ENCODE results near the gene SLC22A23.

SLC22A23 gene

DNA sequence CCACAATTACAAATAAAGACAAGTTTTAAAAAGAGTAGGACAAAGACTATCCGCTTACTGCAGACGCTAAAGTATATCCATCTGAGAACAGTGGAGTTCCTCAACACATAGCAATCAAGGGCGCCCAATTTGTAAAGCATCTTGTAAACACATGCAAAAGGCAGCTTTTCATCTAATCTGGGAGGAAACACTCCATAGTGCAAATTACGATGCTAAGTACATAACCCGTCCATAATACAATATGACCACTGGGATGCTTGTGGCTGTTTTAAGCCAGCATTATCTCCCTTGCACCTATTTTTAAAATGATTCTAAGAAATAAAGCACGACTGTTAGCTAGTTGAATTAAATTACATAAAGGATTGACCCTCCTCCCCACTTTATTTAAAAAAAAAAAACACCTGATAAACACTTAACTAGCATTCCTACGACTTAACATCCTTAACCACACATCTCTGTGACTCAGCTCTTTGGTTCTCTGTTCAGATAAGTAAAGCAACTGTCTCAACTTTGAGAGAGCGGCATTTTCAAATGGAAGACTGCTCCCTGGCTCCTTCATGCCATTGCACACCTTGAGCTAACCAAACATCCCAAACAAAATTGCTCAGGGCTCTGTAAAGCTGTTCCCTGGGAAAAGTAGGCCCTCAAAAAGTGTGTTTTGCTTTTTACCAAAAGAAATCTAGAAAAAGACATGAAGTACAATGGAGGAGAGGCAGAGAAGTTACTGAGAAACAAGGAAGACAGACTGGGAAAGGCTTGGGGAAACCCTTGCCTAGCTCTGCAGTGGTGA, 14.2 kb downstream of the SLC22A23 start:
- TF ChIP-seq TEAD4 (IDR thresholded peaks at IDR 0.05), result no peak
- TF ChIP-seq CREB1 (IDR thresholded peaks at IDR 0.05; ENCODE audit: low read depth), result no peak
- no peak for TF ChIP-seq CEBPB (IDR thresholded peaks at IDR 0.05)
- TF ChIP-seq EGR1 (IDR thresholded peaks at IDR 0.05), result no peak
- TF ChIP-seq TAF1 (IDR thresholded peaks at IDR 0.05; ENCODE audit: low read depth), result no peak
- TF ChIP-seq, protein P1, sequence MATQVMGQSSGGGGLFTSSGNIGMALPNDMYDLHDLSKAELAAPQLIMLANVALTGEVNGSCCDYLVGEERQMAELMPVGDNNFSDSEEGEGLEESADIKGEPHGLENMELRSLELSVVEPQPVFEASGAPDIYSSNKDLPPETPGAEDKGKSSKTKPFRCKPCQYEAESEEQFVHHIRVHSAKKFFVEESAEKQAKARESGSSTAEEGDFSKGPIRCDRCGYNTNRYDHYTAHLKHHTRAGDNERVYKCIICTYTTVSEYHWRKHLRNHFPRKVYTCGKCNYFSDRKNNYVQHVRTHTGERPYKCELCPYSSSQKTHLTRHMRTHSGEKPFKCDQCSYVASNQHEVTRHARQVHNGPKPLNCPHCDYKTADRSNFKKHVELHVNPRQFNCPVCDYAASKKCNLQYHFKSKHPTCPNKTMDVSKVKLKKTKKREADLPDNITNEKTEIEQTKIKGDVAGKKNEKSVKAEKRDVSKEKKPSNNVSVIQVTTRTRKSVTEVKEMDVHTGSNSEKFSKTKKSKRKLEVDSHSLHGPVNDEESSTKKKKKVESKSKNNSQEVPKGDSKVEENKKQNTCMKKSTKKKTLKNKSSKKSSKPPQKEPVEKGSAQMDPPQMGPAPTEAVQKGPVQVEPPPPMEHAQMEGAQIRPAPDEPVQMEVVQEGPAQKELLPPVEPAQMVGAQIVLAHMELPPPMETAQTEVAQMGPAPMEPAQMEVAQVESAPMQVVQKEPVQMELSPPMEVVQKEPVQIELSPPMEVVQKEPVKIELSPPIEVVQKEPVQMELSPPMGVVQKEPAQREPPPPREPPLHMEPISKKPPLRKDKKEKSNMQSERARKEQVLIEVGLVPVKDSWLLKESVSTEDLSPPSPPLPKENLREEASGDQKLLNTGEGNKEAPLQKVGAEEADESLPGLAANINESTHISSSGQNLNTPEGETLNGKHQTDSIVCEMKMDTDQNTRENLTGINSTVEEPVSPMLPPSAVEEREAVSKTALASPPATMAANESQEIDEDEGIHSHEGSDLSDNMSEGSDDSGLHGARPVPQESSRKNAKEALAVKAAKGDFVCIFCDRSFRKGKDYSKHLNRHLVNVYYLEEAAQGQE (IDR thresholded peaks at IDR 0.05; ENCODE audit: low read depth), result no peak
- no peak for TF ChIP-seq ZBTB7A (IDR thresholded peaks at IDR 0.05; ENCODE audit: low read depth)
- TF ChIP-seq TCF12 (IDR thresholded peaks at IDR 0.05; ENCODE audit: low read depth), result no peak
- no peak for TF ChIP-seq NFIC (IDR thresholded peaks at IDR 0.05)
- TF ChIP-seq FOXM1 (IDR thresholded peaks at IDR 0.05; ENCODE audit: borderline replicate concordance, low read depth), result no peak
- no peak for TF ChIP-seq MAX (IDR thresholded peaks at IDR 0.05)
- no peak for TF ChIP-seq RAD21 (IDR thresholded peaks at IDR 0.05; ENCODE audit: low read depth)
- TF ChIP-seq, protein P2, sequence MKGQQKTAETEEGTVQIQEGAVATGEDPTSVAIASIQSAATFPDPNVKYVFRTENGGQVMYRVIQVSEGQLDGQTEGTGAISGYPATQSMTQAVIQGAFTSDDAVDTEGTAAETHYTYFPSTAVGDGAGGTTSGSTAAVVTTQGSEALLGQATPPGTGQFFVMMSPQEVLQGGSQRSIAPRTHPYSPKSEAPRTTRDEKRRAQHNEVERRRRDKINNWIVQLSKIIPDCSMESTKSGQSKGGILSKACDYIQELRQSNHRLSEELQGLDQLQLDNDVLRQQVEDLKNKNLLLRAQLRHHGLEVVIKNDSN (IDR thresholded peaks at IDR 0.05), result no peak
- TF ChIP-seq EP300 (IDR thresholded peaks at IDR 0.05; ENCODE audit: borderline replicate concordance), result no peak
- no peak for TF ChIP-seq YY1 (IDR thresholded peaks at IDR 0.05; ENCODE audit: low read depth)

GRCh38 chr6:3440911-3441310, 15.9 kb downstream of the SLC22A23 start:
- TF ChIP-seq, protein P2 (IDR thresholded peaks at IDR 0.05), result no peak
- no peak for TF ChIP-seq MAX (IDR thresholded peaks at IDR 0.05)
- TF ChIP-seq ZBTB7A (IDR thresholded peaks at IDR 0.05; ENCODE audit: low read depth), result no peak
- no peak for TF ChIP-seq EP300 (IDR thresholded peaks at IDR 0.05; ENCODE audit: borderline replicate concordance)
- TF ChIP-seq TCF12 (IDR thresholded peaks at IDR 0.05; ENCODE audit: low read depth), result no peak
- TF ChIP-seq TAF1 (IDR thresholded peaks at IDR 0.05; ENCODE audit: low read depth), result no peak
- no peak for TF ChIP-seq YY1 (IDR thresholded peaks at IDR 0.05; ENCODE audit: low read depth)
- TF ChIP-seq CREB1 (IDR thresholded peaks at IDR 0.05; ENCODE audit: low read depth), result no peak
- TF ChIP-seq, protein P1 (IDR thresholded peaks at IDR 0.05; ENCODE audit: low read depth), result no peak
- no peak for TF ChIP-seq FOXM1 (IDR thresholded peaks at IDR 0.05; ENCODE audit: borderline replicate concordance, low read depth)
- TF ChIP-seq CEBPB (IDR thresholded peaks at IDR 0.05), result no peak
- TF ChIP-seq NFIC (IDR thresholded peaks at IDR 0.05), result no peak
- no peak for TF ChIP-seq RAD21 (IDR thresholded peaks at IDR 0.05; ENCODE audit: low read depth)
- no peak for TF ChIP-seq EGR1 (IDR thresholded peaks at IDR 0.05)
- no peak for TF ChIP-seq TEAD4 (IDR thresholded peaks at IDR 0.05)

DNA sequence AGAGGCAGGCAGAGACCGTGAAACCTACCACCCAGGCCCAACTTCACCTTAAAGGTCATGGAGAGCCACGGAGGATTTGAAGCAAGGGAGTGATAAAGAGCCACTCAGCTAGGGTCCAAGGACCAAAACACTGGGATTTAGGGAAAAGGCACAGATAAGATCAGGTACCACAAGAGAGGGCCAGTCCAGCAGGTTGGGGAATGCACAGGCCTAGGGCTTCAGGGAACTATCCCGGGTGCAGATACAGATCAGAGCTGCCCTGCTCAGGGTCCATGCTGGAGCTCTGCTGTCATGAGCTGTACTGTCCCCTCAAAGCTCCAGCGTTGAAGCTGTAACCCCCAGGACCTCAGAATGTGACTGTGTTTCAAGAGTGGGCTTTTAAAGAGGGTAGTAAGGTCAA, 16.9 kb downstream of the SLC22A23 start:
- TF ChIP-seq TEAD4 (IDR thresholded peaks at IDR 0.05) (no peak), YY1 (IDR thresholded peaks at IDR 0.05; ENCODE audit: low read depth) (no peak), MAX (IDR thresholded peaks at IDR 0.05) (no peak)

DNA sequence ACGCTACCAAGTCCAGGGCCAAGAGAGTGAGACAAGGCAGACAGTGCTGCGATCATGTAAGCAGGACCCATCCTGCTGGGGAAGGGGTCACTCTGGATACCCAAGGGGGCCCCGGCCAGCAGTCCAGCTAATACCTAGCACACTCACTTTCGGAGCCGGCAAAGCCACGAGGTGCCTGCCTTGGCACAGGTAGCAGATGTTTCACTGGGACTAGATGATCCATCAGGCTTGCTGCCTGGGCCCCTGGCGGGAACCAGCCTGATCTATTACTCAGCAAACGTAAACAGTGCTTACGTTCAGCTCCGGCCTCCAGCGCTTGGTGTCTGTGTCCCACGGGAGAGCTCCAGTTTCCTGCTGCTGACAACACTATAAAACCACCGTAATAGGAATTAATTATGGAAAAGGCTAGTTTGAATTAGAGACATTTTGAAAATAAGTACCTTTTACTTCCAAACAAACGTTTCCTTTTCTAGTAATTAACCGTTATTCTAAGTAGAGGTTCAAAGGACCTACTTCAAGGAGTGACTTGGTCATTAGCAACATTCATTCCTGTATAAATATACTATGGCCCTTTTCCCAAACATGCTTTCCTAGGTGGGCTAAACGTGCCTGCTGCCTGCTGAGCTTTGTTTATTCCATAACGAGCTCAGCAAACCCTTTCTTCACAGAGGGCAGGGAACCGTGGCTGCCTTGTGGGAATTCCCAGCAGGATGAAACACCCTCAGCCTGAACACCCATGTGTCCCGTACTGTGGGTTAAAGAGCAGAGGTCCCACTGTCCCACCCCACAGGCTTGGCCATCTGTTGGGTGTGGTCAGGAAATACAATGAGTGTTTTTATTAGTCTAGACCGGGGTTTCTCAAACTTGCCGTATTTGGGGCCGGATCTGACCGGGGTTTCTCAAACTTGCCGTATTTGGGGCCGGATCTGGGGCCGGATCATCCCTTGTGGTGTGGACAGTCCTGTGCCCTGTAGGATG, 18.4 kb downstream of the SLC22A23 start:
- TF ChIP-seq, protein P2 (IDR thresholded peaks at IDR 0.05), result no peak
- no peak for TF ChIP-seq YY1 (IDR thresholded peaks at IDR 0.05; ENCODE audit: low read depth)
- no peak for TF ChIP-seq TCF12 (IDR thresholded peaks at IDR 0.05; ENCODE audit: low read depth)
- no peak for TF ChIP-seq ZBTB7A (IDR thresholded peaks at IDR 0.05; ENCODE audit: low read depth)
- TF ChIP-seq MAX (IDR thresholded peaks at IDR 0.05), result no peak
- no peak for TF ChIP-seq NFIC (IDR thresholded peaks at IDR 0.05)
- no peak for TF ChIP-seq EGR1 (IDR thresholded peaks at IDR 0.05)
- TF ChIP-seq CEBPB (IDR thresholded peaks at IDR 0.05), result no peak
